Measurements from ENCODE around the gene DHRS3. TPM values are rescaled to one million over a fixed set of nuclear protein-coding genes. Genes with fewer than 3 reads are reported as not detected.

The DHRS3 gene
- polyA plus RNA-seq, 1 of the 3 experiments (the other 2 are of a cell fraction): 44.8 TPM

DNA sequence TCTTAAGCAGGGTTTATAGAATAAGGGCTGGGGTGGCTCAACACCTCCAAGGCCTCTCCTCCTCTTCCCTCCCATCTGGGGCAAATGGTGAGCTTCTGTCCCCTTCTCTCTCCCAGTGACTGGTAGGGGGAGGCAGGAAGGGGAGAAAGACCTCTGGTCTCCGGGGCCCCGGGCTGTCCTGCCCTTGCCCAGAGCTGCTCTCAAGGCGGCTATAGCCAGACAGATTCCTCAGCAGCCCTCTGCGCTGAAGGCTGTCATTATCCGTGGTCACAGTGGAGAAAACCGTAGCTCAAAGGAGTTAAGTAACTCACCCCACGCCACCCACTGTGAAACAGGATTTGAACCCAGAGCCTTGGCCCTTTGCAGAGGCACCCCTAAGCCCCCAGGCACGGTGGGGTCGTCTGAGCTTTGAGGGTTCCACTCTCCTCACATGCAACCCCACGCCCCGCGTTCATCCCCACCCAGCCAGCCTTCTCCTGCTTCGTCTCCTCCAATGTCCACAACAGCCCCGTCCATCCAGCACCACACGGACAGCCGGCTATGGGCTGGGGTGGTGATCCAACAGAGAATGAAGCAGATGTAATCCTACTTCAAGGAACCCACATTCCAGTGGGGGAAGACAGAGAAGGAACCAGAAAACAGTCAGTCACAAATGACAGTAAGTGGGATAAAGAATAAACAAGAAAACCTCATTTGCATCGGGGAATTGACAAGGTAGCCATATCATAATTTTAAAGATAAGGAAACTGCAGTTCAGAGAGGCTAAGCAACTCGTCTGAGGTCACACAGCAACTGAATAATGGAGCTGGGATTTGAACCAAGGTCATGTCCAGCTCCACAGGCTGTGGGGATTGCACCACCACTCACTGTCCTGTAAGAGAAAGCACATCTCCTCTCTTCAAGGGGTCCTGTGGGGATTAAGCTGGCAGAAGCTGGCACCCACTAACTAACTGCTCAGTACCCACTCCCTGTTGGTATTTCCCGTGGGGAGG is 31.8 kb downstream of the DHRS3 start:
- CTCF ChIA-PET: interaction anchor here (1.0 to 1.2 kb wide), 2 partner anchors 9 to 111 kb away, joined by 4 read pairs; no protein-coding TSS in a partner anchor

More for the DNA sequence above, 31.8 kb downstream of the DHRS3 start:
- no peaks in the 10 kb centered on the region for H3K9me2 ChIP-seq
- no peaks in the 10 kb centered on the region for H3K36me3 ChIP-seq (replicated peaks in 1 of 2; ENCODE audit: control insufficient read depth in 1 of 2, insufficient read depth in 2 of 2, low read length in 1 of 2)
- no peaks in the 10 kb centered on the region for H3K9me3 ChIP-seq
- H3K27ac ChIP-seq (ENCODE audit: low read depth in 2 of 2, low read length in 1 of 2): no peak overlapping the region
- POLR2A ChIA-PET: no interaction called here
- no peak overlapping the region for H3K4me3 ChIP-seq (ENCODE audit: low read depth in 2 of 2, low read length in 1 of 2)
- WGBS (ENCODE audit: low lambda C conversion rate): 87% methylated on average over 16 of the region's 19 CpGs
- no peaks in the 10 kb centered on the region for H4K20me1 ChIP-seq (ENCODE audit: insufficient read depth)
- H3K4me2 ChIP-seq: no peak overlapping the region
- H2AFZ ChIP-seq (ENCODE audit: low read depth): no peak overlapping the region
- H3K79me2 ChIP-seq (ENCODE audit: insufficient read depth): no peaks in the 10 kb centered on the region
- no peaks in the 10 kb centered on the region for H3K27me3 ChIP-seq (ENCODE audit: insufficient read depth)
- H3F3A ChIP-seq (replicated peaks; ENCODE audit: insufficient read depth): no peaks in the 10 kb centered on the region
- H3K4me1 ChIP-seq (ENCODE audit: control insufficient read depth in 1 of 2, insufficient read depth in 2 of 2, low read depth in 1 of 2, low read length in 1 of 2): peaks cover 0 to 4% of the 10 kb centered on the region in 2 experiments; a peak in 1 of 4 replicates
- no peak overlapping the region for H3K9ac ChIP-seq
- TF ChIP-seq NFIC (IDR thresholded peaks at IDR 0.05; ENCODE audit: borderline replicate concordance): no peak
- no peak for TF ChIP-seq GATA2 (CRISPR knock-in tag; IDR thresholded peaks at IDR 0.05)
- TF ChIP-seq, protein P1, sequence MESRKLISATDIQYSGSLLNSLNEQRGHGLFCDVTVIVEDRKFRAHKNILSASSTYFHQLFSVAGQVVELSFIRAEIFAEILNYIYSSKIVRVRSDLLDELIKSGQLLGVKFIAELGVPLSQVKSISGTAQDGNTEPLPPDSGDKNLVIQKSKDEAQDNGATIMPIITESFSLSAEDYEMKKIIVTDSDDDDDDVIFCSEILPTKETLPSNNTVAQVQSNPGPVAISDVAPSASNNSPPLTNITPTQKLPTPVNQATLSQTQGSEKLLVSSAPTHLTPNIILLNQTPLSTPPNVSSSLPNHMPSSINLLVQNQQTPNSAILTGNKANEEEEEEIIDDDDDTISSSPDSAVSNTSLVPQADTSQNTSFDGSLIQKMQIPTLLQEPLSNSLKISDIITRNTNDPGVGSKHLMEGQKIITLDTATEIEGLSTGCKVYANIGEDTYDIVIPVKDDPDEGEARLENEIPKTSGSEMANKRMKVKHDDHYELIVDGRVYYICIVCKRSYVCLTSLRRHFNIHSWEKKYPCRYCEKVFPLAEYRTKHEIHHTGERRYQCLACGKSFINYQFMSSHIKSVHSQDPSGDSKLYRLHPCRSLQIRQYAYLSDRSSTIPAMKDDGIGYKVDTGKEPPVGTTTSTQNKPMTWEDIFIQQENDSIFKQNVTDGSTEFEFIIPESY (IDR thresholded peaks at IDR 0.05; ENCODE audit: borderline replicate concordance, low read depth): no peak
- no peak for TF ChIP-seq FOXM1 (IDR thresholded peaks at IDR 0.05; ENCODE audit: low read depth)
- TF ChIP-seq TAF1 (IDR thresholded peaks at IDR 0.05; ENCODE audit: borderline replicate concordance, low read depth, low read length): no peak
- no peak for TF ChIP-seq RFX5 (IDR thresholded peaks at IDR 0.05; ENCODE audit: low read length)
- no peak for TF ChIP-seq MXI1 (IDR thresholded peaks at IDR 0.05; ENCODE audit: low read depth, low read length)
- TF ChIP-seq USF2 (IDR thresholded peaks at IDR 0.05; ENCODE audit: borderline replicate concordance, low read depth, low read length): no peak
- TF ChIP-seq CHD2 (IDR thresholded peaks at IDR 0.05; ENCODE audit: low read length, partially characterized antibody): no peak
- TF ChIP-seq SMC3 (IDR thresholded peaks at IDR 0.05; ENCODE audit: low read depth, low read length): no peak
- no peak for TF ChIP-seq RCOR1 (IDR thresholded peaks at IDR 0.05; ENCODE audit: low read length)
- TF ChIP-seq CTCF (IDR thresholded peaks at IDR 0.05): no peak
- TF ChIP-seq EZH2phosphoT487 (IDR thresholded peaks at IDR 0.05; ENCODE audit: borderline replicate concordance, low read depth): no peak
- TF ChIP-seq RAD21 (IDR thresholded peaks at IDR 0.05; ENCODE audit: low read length): no peak
- no peak for TF ChIP-seq RXRA (IDR thresholded peaks at IDR 0.05; ENCODE audit: borderline replicate concordance, low read depth)
- no peak for TF ChIP-seq JUND (IDR thresholded peaks at IDR 0.05)
- TF ChIP-seq, protein P2, sequence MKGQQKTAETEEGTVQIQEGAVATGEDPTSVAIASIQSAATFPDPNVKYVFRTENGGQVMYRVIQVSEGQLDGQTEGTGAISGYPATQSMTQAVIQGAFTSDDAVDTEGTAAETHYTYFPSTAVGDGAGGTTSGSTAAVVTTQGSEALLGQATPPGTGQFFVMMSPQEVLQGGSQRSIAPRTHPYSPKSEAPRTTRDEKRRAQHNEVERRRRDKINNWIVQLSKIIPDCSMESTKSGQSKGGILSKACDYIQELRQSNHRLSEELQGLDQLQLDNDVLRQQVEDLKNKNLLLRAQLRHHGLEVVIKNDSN (IDR thresholded peaks at IDR 0.05; ENCODE audit: borderline replicate concordance, low read depth): no peak
- no peak for DNase-seq
